HG03457 (cell line): Measurements from ENCODE around the gene LYL1.
"Not testable (repeated sequence)": the region's sequence is repeated elsewhere in the genome, so short reads cannot be mapped to it uniquely, and the experiment has no call there.

ENCODE experiments used
- ATAC-seq: cut with Tn5 transposase; IDR thresholded peaks from one replicate; pipeline ENCODE4 v1.9.1; 2021; ENCODE audit warnings: moderate number of reproducible peaks; ENCODE audit not compliant: unreplicated experiment

Gene LYL1

GRCh38 chr19:13102666-13103580, at the start of gene LYL1:
LYL1 (minus strand) TSS chr19:13102858; CDS start chr19:13101171, 1,687 bp downstream.
- no peak for ATAC-seq

- ATAC-seq: peak; percentile 27
Observed at GRCh38 chr19:13151605-13152355, 49.1 kb upstream of the LYL1 start.

GRCh38 chr19:13150931-13151604, 48.4 kb upstream of the LYL1 start:
- no peak for ATAC-seq

GRCh38 chr19:13150187-13150930, 47.7 kb upstream of the LYL1 start, which contains the start of the genes IER2 and STX10:
IER2 (plus strand) TSS chr19:13150411; CDS start chr19:13153187, 2,776 bp downstream.
STX10 (minus strand) TSS chr19:13150375; CDS start chr19:13150173, 202 bp downstream.
- ATAC-seq: peak; percentile 26

- no peak for ATAC-seq
Observed at GRCh38 chr19:13149628-13150186, 47.0 kb upstream of the LYL1 start.

GRCh38 chr19:13149173-13149627, 46.5 kb upstream of the LYL1 start:
- ATAC-seq: not testable (repeated sequence)

- ATAC-seq: no peak
Observed at GRCh38 chr19:13146763-13147563, 44.3 kb upstream of the LYL1 start.

- no peak for ATAC-seq
Observed at GRCh38 chr19:13139633-13140311, 37.1 kb upstream of the LYL1 start.

GRCh38 chr19:13138916-13139198, 36.2 kb upstream of the LYL1 start:
- no peak for ATAC-seq

- no peak for ATAC-seq
Observed at GRCh38 chr19:13138171-13138915, 35.7 kb upstream of the LYL1 start.

- ATAC-seq: no peak
Observed at GRCh38 chr19:13137290-13137794, 34.7 kb upstream of the LYL1 start.

- ATAC-seq: no peak
Observed at GRCh38 chr19:13135068-13136062, 32.7 kb upstream of the LYL1 start.

GRCh38 chr19:13134626-13135025, 32.0 kb upstream of the LYL1 start:
- no peak for ATAC-seq

- no peak for ATAC-seq
Observed at GRCh38 chr19:13133241-13133870, 30.7 kb upstream of the LYL1 start.

GRCh38 chr19:13132471-13133180, 30.0 kb upstream of the LYL1 start:
- no peak for ATAC-seq
